Mesothelial cell of epicardium (in vitro differentiated cells): Measurements from ENCODE around the gene ZDHHC18. TPM values are rescaled to one million over a fixed set of nuclear protein-coding genes. Genes with fewer than 3 reads are reported as not detected.

Experiments
- DNase-seq, 2 experiments: peaks; one replicate each; pipeline ENCODE4 v3.0.0; 2021; ENCODE audit warnings: low spot score in 2 of 2; ENCODE audit not compliant: unreplicated experiment in 2 of 2
- H3K27ac Mint-ChIP-seq: 2 replicates; pipeline ENCODE4 v1.8.0; 2021; ENCODE audit warnings: mixed read lengths
- H3K27me3 Mint-ChIP-seq: 2 replicates; pipeline ENCODE4 v1.8.0; 2021; ENCODE audit warnings: low read depth, mixed read lengths
- H3K36me3 Mint-ChIP-seq: 2 replicates; pipeline ENCODE4 v1.8.0; 2021; ENCODE audit warnings: mixed read lengths
- H3K4me1 Mint-ChIP-seq: 2 replicates; pipeline ENCODE4 v1.8.0; 2021; ENCODE audit warnings: mixed read lengths
- H3K4me3 Mint-ChIP-seq: 2 replicates; pipeline ENCODE4 v1.8.0; 2021; ENCODE audit warnings: mild to moderate bottlenecking, moderate library complexity, mixed read lengths
- H3K9me3 Mint-ChIP-seq: 2 replicates; pipeline ENCODE4 v1.8.0; 2021; ENCODE audit warnings: mixed read lengths
- total RNA-seq: library from RNA; stranded (reverse); gene quantifications from 3 replicates; pipeline ENCODE4 v1.2.1, GENCODE V29; 2021
- TF ChIP-seq, protein P1 (sequence below): fragments of 200-600 bp; sonication (generic); IDR thresholded peaks from one replicate; pipeline ENCODE4 v1.5.0; 2021; ENCODE audit warnings: antibody characterized with exemption; ENCODE audit not compliant: unreplicated experiment

ZDHHC18 gene, protein sequence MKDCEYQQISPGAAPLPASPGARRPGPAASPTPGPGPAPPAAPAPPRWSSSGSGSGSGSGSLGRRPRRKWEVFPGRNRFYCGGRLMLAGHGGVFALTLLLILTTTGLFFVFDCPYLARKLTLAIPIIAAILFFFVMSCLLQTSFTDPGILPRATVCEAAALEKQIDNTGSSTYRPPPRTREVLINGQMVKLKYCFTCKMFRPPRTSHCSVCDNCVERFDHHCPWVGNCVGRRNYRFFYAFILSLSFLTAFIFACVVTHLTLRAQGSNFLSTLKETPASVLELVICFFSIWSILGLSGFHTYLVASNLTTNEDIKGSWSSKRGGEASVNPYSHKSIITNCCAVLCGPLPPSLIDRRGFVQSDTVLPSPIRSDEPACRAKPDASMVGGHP
- 25.8 to 28.8 TPM (median 28.4 TPM) in 3 replicates for total RNA-seq

DNA sequence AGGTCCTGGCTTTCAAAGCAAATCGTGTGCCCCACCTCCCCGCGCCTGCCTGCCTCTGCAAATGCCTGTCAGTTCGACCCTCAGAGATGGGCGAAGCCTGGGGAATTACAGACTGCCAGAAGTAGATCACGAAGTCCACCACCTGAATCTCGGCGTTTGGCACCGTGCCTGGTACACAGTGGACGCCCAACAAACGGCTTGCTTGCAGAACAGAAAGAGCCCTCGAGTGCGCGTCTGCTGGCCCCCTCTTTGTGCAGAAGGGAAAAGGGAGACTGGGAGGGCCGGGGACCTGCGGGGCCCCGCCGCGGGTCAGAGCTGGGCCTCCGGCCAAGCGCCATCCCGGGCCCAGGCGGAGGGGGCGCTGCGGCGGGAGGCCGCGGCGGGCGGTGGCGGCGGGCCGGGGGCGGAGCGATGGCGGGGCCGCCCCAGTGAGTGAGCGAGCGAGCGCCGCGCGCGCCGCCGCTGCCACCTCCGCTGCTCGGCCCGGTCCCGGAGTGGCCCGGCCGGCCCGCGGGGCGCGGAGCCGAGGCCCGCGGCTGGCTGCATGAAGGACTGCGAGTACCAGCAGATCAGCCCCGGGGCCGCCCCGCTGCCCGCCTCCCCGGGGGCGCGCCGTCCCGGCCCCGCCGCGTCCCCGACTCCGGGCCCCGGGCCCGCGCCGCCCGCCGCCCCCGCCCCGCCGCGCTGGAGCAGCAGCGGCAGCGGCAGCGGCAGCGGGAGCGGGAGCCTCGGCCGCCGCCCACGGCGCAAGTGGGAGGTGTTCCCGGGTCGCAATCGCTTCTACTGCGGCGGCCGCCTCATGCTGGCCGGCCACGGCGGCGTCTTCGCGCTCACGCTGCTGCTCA, at the start of gene ZDHHC18:
ZDHHC18 (plus strand) TSS at position 428 of the 845 bp plus-strand sequence; CDS start at position 545, 117 bp downstream.
- no peaks in the 10 kb centered on the region for H3K27me3 Mint-ChIP-seq
- H3K27ac Mint-ChIP-seq = peak within 1 kb of the TSS; percentile 95
- no peaks in the 10 kb centered on the region for H3K36me3 Mint-ChIP-seq
- TF ChIP-seq, protein P1, sequence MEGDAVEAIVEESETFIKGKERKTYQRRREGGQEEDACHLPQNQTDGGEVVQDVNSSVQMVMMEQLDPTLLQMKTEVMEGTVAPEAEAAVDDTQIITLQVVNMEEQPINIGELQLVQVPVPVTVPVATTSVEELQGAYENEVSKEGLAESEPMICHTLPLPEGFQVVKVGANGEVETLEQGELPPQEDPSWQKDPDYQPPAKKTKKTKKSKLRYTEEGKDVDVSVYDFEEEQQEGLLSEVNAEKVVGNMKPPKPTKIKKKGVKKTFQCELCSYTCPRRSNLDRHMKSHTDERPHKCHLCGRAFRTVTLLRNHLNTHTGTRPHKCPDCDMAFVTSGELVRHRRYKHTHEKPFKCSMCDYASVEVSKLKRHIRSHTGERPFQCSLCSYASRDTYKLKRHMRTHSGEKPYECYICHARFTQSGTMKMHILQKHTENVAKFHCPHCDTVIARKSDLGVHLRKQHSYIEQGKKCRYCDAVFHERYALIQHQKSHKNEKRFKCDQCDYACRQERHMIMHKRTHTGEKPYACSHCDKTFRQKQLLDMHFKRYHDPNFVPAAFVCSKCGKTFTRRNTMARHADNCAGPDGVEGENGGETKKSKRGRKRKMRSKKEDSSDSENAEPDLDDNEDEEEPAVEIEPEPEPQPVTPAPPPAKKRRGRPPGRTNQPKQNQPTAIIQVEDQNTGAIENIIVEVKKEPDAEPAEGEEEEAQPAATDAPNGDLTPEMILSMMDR = peak; percentile 39
- no peaks in the 10 kb centered on the region for H3K9me3 Mint-ChIP-seq
- peak within 1 kb of the TSS; percentile 92 for H3K4me3 Mint-ChIP-seq
- DNase-seq = peak; percentile 61 to 77
- peaks cover 43% of the 10 kb centered on the region for H3K4me1 Mint-ChIP-seq

DNA sequence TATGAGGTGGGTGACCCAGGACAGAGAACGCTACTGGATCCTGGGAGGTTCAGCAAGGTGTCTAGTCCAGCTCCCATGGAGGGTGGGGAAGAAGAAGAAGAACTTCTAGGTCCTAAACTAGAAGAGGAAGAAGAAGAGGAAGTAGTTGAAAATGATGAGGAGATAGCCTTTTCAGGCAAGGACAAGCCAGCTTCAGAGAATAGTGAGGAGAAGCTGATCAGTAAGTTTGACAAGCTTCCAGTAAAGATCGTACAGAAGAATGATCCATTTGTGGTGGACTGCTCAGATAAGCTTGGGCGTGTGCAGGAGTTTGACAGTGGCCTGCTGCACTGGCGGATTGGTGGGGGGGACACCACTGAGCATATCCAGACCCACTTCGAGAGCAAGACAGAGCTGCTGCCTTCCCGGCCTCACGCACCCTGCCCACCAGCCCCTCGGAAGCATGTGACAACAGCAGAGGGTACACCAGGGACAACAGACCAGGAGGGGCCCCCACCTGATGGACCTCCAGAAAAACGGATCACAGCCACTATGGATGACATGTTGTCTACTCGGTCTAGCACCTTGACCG, 47.3 kb upstream of the ZDHHC18 start:
- no peak overlapping the region for H3K4me3 Mint-ChIP-seq
- TF ChIP-seq, protein P1 = no peak
- H3K27ac Mint-ChIP-seq = peak overlapping the region; percentile 36
- H3K9me3 Mint-ChIP-seq = no peaks in the 10 kb centered on the region
- H3K27me3 Mint-ChIP-seq = no peaks in the 10 kb centered on the region
- peaks cover 55% of the 10 kb centered on the region for H3K36me3 Mint-ChIP-seq
- H3K4me1 Mint-ChIP-seq = peaks cover 15% of the 10 kb centered on the region
- DNase-seq = no peak

DNA sequence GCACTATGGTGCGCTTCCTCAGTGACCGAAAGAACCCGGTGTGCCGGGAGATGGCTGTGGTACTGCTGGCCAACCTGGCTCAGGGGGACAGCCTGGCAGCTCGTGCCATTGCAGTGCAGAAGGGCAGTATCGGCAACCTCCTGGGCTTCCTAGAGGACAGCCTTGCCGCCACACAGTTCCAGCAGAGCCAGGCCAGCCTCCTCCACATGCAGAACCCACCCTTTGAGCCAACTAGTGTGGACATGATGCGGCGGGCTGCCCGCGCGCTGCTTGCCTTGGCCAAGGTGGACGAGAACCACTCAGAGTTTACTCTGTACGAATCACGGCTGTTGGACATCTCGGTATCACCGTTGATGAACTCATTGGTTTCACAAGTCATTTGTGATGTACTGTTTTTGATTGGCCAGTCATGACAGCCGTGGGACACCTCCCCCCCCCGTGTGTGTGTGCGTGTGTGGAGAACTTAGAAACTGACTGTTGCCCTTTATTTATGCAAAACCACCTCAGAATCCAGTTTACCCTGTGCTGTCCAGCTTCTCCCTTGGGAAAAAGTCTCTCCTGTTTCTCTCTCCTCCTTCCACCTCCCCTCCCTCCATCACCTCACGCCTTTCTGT, 46.0 kb upstream of the ZDHHC18 start:
- peaks cover 43% of the 10 kb centered on the region for H3K36me3 Mint-ChIP-seq
- no peak overlapping the region for H3K27ac Mint-ChIP-seq
- no peak for DNase-seq
- H3K4me1 Mint-ChIP-seq = peaks cover 28% of the 10 kb centered on the region
- no peaks in the 10 kb centered on the region for H3K27me3 Mint-ChIP-seq
- H3K9me3 Mint-ChIP-seq = no peaks in the 10 kb centered on the region
- TF ChIP-seq, protein P1 = no peak
- no peak overlapping the region for H3K4me3 Mint-ChIP-seq

DNA sequence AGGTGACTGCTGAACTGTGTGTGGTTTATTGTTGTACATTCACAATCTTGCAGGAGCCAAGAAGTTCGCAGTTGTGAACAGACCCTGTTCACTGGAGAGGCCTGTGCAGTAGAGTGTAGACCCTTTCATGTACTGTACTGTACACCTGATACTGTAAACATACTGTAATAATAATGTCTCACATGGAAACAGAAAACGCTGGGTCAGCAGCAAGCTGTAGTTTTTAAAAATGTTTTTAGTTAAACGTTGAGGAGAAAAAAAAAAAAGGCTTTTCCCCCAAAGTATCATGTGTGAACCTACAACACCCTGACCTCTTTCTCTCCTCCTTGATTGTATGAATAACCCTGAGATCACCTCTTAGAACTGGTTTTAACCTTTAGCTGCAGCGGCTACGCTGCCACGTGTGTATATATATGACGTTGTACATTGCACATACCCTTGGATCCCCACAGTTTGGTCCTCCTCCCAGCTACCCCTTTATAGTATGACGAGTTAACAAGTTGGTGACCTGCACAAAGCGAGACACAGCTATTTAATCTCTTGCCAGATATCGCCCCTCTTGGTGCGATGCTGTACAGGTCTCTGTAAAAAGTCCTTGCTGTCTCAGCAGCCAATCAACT, 45.2 kb upstream of the ZDHHC18 start:
- DNase-seq = no peak
- H3K27ac Mint-ChIP-seq = peak overlapping the region; percentile 21
- H3K9me3 Mint-ChIP-seq = no peaks in the 10 kb centered on the region
- no peaks in the 10 kb centered on the region for H3K27me3 Mint-ChIP-seq
- TF ChIP-seq, protein P1 = no peak
- H3K4me1 Mint-ChIP-seq = peaks cover 30% of the 10 kb centered on the region
- H3K36me3 Mint-ChIP-seq = peaks cover 37% of the 10 kb centered on the region
- H3K4me3 Mint-ChIP-seq = no peak overlapping the region
